HepG2 (cell line): ENCODE results near the gene STK10. TPM values are rescaled to one million over a fixed set of nuclear protein-coding genes. Genes with fewer than 3 reads are reported as not detected.

Experiments
- GABPB1 ChIP-seq: IDR thresholded peaks from 2 replicates; pipeline ENCODE4 v1.6.1; 2016; ENCODE audit warnings: mild to moderate bottlenecking, missing genetic modification reagents, moderate library complexity, missing compliant biosample characterization
- KMT2B ChIP-seq: IDR thresholded peaks from 2 replicates; pipeline ENCODE4 v1.6.1; 2016; ENCODE audit warnings: missing genetic modification reagents, missing compliant biosample characterization
- MTA3 ChIP-seq: sonication (generic); formaldehyde crosslinking; IDR thresholded peaks from 2 replicates; pipeline ENCODE4 v1.4.0; 2020; ENCODE audit warnings: missing genetic modification reagents
- MYPOP ChIP-seq: sonication (generic); formaldehyde crosslinking; IDR thresholded peaks from 2 replicates; pipeline ENCODE4 v1.8.1; 2023; ENCODE audit warnings: mild to moderate bottlenecking, moderate library complexity, missing genetic modification reagents
- NRL ChIP-seq: sonication (generic); formaldehyde crosslinking; IDR thresholded peaks from 2 replicates; pipeline ENCODE4 v1.5.0; 2020; ENCODE audit warnings: missing genetic modification reagents, mild to moderate bottlenecking, moderate library complexity, borderline replicate concordance
- SNAPC5 ChIP-seq: sonication (generic); formaldehyde crosslinking; IDR thresholded peaks from 2 replicates; pipeline ENCODE4 v1.8.1; 2023; ENCODE audit warnings: mild to moderate bottlenecking, missing genetic modification reagents, borderline replicate concordance
- ZNF138 ChIP-seq: sonication (generic); formaldehyde crosslinking; IDR thresholded peaks from 2 replicates; pipeline ENCODE4 v1.5.0; 2020; ENCODE audit warnings: mild to moderate bottlenecking, low read depth, missing genetic modification reagents
- ZNF143 ChIP-seq: sonication (generic); formaldehyde crosslinking; IDR thresholded peaks from 2 replicates; pipeline ENCODE4 v1.4.0; 2020; ENCODE audit warnings: missing genetic modification reagents
- ZNF333 ChIP-seq: sonication (generic); formaldehyde crosslinking; IDR thresholded peaks from 2 replicates; pipeline ENCODE4 v1.4.0; 2020; ENCODE audit warnings: mild to moderate bottlenecking, missing genetic modification reagents, borderline replicate concordance
- ZNF770 ChIP-seq: sonication (generic); formaldehyde crosslinking; IDR thresholded peaks from 2 replicates; pipeline ENCODE4 v1.5.0; 2020; ENCODE audit warnings: mild to moderate bottlenecking, missing genetic modification reagents
- ZNF792 ChIP-seq: IDR thresholded peaks from 2 replicates; pipeline ENCODE4 v1.6.1; 2016
- ZSCAN12 ChIP-seq: sonication (generic); formaldehyde crosslinking; IDR thresholded peaks from 2 replicates; pipeline ENCODE4 v1.9.0; 2021; ENCODE audit warnings: mild to moderate bottlenecking, missing genetic modification reagents
- polyA plus RNA-seq, 8 experiments: library from polyadenylated mRNA; depleted of rRNA in 3 of 8; stranded (reverse) in 7 of 8; unstranded in 1 of 8; fragments of >200 nt; fragmentation: Illumina TruSeq in 4 of 8; extraction: Trizol in 4 of 8; gene quantifications; 2 replicates each; pipeline versions ENCODE4 v1.2.1 to v1.2.3, GENCODE V29; 2011 to 2016; ENCODE audit warnings: low read depth in 4 of 8, missing spikeins in 1 of 8, mixed read lengths in 1 of 8; ENCODE audit not compliant: insufficient read depth in 1 of 8
- total RNA-seq, 5 experiments: library from RNA; depleted of rRNA; stranded (reverse); fragments of >200 nt; fragmentation: Illumina TruSeq; extraction: Trizol; gene quantifications; 2 replicates each; pipeline ENCODE4 v1.2.3, GENCODE V29; 2016; ENCODE audit warnings: low read depth in 1 of 5
- TF ChIP-seq, protein P1 (sequence below): sonication (generic); formaldehyde crosslinking; IDR thresholded peaks from 2 replicates; pipeline ENCODE4 v1.5.1; 2020; ENCODE audit warnings: mild to moderate bottlenecking, missing genetic modification reagents, borderline replicate concordance
- TF ChIP-seq, protein P2 (sequence below): sonication (generic); formaldehyde crosslinking; IDR thresholded peaks from 2 replicates; pipeline ENCODE4 v1.9.0; 2022; ENCODE audit warnings: missing genetic modification reagents, mild to moderate bottlenecking, borderline replicate concordance
- TF ChIP-seq, protein P3 (sequence below): sonication (generic); formaldehyde crosslinking; IDR thresholded peaks from 2 replicates; pipeline ENCODE4 v1.9.0; 2021; ENCODE audit warnings: missing genetic modification reagents, borderline replicate concordance
- TF ChIP-seq, protein P4 (sequence below): IDR thresholded peaks from 2 replicates; pipeline ENCODE4 v1.6.1; 2016; ENCODE audit warnings: low read depth, control low read depth

STK10 gene
- total and polyA plus RNA-seq, 2 of the 13 experiments (the other 11 are each of a cell fraction or from before 2014, with no cell fraction given) = 7.0 to 7.2 TPM

DNA sequence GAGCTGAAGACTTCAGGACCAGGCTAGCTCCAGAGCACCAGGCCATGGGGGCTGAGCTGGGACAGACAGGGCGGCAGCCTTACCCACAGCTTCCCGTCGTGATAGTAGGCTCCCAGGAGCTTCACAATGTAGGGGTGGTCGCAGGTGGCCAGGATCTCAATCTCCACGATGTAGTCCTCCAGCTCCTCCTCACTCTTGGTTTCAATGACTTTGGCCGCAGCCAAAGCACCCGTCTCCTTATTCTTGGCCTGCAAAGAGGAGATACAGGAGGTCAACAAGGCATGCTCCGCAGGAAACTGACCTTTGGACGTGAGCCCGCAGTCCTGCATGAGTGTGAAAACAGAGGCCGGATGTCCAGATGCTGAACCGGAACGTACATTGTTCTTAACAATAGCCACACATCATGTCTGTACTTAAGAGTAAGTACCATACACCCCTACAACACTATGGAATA is 31.5 kb downstream of the STK10 start (continued):
- TF ChIP-seq, protein P1, sequence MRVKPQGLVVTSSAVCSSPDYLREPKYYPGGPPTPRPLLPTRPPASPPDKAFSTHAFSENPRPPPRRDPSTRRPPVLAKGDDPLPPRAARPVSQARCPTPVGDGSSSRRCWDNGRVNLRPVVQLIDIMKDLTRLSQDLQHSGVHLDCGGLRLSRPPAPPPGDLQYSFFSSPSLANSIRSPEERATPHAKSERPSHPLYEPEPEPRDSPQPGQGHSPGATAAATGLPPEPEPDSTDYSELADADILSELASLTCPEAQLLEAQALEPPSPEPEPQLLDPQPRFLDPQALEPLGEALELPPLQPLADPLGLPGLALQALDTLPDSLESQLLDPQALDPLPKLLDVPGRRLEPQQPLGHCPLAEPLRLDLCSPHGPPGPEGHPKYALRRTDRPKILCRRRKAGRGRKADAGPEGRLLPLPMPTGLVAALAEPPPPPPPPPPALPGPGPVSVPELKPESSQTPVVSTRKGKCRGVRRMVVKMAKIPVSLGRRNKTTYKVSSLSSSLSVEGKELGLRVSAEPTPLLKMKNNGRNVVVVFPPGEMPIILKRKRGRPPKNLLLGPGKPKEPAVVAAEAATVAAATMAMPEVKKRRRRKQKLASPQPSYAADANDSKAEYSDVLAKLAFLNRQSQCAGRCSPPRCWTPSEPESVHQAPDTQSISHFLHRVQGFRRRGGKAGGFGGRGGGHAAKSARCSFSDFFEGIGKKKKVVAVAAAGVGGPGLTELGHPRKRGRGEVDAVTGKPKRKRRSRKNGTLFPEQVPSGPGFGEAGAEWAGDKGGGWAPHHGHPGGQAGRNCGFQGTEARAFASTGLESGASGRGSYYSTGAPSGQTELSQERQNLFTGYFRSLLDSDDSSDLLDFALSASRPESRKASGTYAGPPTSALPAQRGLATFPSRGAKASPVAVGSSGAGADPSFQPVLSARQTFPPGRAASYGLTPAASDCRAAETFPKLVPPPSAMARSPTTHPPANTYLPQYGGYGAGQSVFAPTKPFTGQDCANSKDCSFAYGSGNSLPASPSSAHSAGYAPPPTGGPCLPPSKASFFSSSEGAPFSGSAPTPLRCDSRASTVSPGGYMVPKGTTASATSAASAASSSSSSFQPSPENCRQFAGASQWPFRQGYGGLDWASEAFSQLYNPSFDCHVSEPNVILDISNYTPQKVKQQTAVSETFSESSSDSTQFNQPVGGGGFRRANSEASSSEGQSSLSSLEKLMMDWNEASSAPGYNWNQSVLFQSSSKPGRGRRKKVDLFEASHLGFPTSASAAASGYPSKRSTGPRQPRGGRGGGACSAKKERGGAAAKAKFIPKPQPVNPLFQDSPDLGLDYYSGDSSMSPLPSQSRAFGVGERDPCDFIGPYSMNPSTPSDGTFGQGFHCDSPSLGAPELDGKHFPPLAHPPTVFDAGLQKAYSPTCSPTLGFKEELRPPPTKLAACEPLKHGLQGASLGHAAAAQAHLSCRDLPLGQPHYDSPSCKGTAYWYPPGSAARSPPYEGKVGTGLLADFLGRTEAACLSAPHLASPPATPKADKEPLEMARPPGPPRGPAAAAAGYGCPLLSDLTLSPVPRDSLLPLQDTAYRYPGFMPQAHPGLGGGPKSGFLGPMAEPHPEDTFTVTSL (CRISPR knock-in tag) = peak; percentile 81; the same call in 1 of the 2 replicates
- TF ChIP-seq MYPOP = no peak
- TF ChIP-seq ZNF143 (CRISPR knock-in tag) = no peak
- TF ChIP-seq SNAPC5 (CRISPR knock-in tag) = no peak
- 0 out of 2 replicates have a peak, but pooled peaks have one; percentile 47 for TF ChIP-seq ZNF792 (CRISPR knock-in tag)
- TF ChIP-seq KMT2B (CRISPR knock-in tag) = peak; percentile 44; the same call in 1 of the 2 replicates
- TF ChIP-seq MTA3 (CRISPR knock-in tag) = no peak
- TF ChIP-seq, protein P2, sequence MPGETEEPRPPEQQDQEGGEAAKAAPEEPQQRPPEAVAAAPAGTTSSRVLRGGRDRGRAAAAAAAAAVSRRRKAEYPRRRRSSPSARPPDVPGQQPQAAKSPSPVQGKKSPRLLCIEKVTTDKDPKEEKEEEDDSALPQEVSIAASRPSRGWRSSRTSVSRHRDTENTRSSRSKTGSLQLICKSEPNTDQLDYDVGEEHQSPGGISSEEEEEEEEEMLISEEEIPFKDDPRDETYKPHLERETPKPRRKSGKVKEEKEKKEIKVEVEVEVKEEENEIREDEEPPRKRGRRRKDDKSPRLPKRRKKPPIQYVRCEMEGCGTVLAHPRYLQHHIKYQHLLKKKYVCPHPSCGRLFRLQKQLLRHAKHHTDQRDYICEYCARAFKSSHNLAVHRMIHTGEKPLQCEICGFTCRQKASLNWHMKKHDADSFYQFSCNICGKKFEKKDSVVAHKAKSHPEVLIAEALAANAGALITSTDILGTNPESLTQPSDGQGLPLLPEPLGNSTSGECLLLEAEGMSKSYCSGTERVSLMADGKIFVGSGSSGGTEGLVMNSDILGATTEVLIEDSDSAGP (CRISPR knock-in tag) = peak; percentile 36; the same call in 1 of the 2 replicates
- TF ChIP-seq, protein P3, sequence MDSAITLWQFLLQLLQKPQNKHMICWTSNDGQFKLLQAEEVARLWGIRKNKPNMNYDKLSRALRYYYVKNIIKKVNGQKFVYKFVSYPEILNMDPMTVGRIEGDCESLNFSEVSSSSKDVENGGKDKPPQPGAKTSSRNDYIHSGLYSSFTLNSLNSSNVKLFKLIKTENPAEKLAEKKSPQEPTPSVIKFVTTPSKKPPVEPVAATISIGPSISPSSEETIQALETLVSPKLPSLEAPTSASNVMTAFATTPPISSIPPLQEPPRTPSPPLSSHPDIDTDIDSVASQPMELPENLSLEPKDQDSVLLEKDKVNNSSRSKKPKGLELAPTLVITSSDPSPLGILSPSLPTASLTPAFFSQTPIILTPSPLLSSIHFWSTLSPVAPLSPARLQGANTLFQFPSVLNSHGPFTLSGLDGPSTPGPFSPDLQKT (CRISPR knock-in tag) = no peak
- TF ChIP-seq, protein P4, sequence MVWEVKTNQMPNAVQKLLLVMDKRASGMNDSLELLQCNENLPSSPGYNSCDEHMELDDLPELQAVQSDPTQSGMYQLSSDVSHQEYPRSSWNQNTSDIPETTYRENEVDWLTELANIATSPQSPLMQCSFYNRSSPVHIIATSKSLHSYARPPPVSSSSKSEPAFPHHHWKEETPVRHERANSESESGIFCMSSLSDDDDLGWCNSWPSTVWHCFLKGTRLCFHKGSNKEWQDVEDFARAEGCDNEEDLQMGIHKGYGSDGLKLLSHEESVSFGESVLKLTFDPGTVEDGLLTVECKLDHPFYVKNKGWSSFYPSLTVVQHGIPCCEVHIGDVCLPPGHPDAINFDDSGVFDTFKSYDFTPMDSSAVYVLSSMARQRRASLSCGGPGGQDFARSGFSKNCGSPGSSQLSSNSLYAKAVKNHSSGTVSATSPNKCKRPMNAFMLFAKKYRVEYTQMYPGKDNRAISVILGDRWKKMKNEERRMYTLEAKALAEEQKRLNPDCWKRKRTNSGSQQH (CRISPR knock-in tag) = no peak; the same call in 1 of the 2 replicates
- no peak for TF ChIP-seq ZNF770 (CRISPR knock-in tag)
- no peak for TF ChIP-seq ZSCAN12 (CRISPR knock-in tag)
- no peak for TF ChIP-seq ZNF138 (CRISPR knock-in tag)
- no peak for TF ChIP-seq ZNF333 (CRISPR knock-in tag)
- no peak for TF ChIP-seq NRL (CRISPR knock-in tag)
- peak; percentile 53 for TF ChIP-seq GABPB1 (CRISPR knock-in tag)
